ENCODE measurements around the gene TECTA.
"Not testable (repeated sequence)": the region's sequence is repeated elsewhere in the genome, so short reads cannot be mapped to it uniquely, and the experiment has no call there.

TECTA gene

GRCh38 chr11:121177629-121178028 lies 76.6 kb downstream of the TECTA start:
- H3K4me3 ChIP-seq (ENCODE audit: low read depth, low read length), result not testable (repeated sequence)

- H3K4me3 ChIP-seq (ENCODE audit: low read depth, low read length), result no peak overlapping the region
Measured at GRCh38 chr11:121179306-121179705, 78.3 kb downstream of the TECTA start.

GRCh38 chr11:121180183-121180582 lies 79.1 kb downstream of the TECTA start:
- H3K4me3 ChIP-seq (ENCODE audit: low read depth, low read length), result no peak overlapping the region

GRCh38 chr11:121188776-121189175 lies 87.7 kb downstream of the TECTA start:
- H3K4me3 ChIP-seq (ENCODE audit: low read depth, low read length), result no peak overlapping the region

- H3K4me3 ChIP-seq (ENCODE audit: low read depth, low read length), result no peak overlapping the region
Measured at GRCh38 chr11:121191818-121192217, 90.8 kb downstream of the TECTA start.

- no peak overlapping the region for H3K4me3 ChIP-seq (ENCODE audit: low read depth, low read length)
Measured at GRCh38 chr11:121194731-121195596, 93.9 kb downstream of the TECTA start.

GRCh38 chr11:121198491-121198890 lies 97.4 kb downstream of the TECTA start:
- no peak overlapping the region for H3K4me3 ChIP-seq (ENCODE audit: low read depth, low read length)

- no peak overlapping the region for H3K4me3 ChIP-seq (ENCODE audit: low read depth, low read length)
Measured at GRCh38 chr11:121199516-121199915, 98.5 kb downstream of the TECTA start.

- H3K4me3 ChIP-seq (ENCODE audit: low read depth, low read length), result no peak overlapping the region
Measured at GRCh38 chr11:121206810-121207209, 105.8 kb downstream of the TECTA start.

- no peak overlapping the region for H3K4me3 ChIP-seq (ENCODE audit: low read depth, low read length)
Measured at GRCh38 chr11:121207485-121208115, 106.6 kb downstream of the TECTA start.

- no peak overlapping the region for H3K4me3 ChIP-seq (ENCODE audit: low read depth, low read length)
Measured at GRCh38 chr11:121210445-121211080, 109.5 kb downstream of the TECTA start.

GRCh38 chr11:121211626-121212025 lies 110.6 kb downstream of the TECTA start:
- no peak overlapping the region for H3K4me3 ChIP-seq (ENCODE audit: low read depth, low read length)

- no peak overlapping the region for H3K4me3 ChIP-seq (ENCODE audit: low read depth, low read length)
Measured at GRCh38 chr11:121212536-121213361, 111.7 kb downstream of the TECTA start.

GRCh38 chr11:121213362-121213893 lies 112.4 kb downstream of the TECTA start:
- H3K4me3 ChIP-seq (ENCODE audit: low read depth, low read length), result no peak overlapping the region

GRCh38 chr11:121214861-121215260 lies 113.8 kb downstream of the TECTA start:
- no peak overlapping the region for H3K4me3 ChIP-seq (ENCODE audit: low read depth, low read length)

GRCh38 chr11:121221496-121222200 lies 120.6 kb downstream of the TECTA start:
- no peak overlapping the region for H3K4me3 ChIP-seq (ENCODE audit: low read depth, low read length)

- no peak overlapping the region for H3K4me3 ChIP-seq (ENCODE audit: low read depth, low read length)
Measured at GRCh38 chr11:121223161-121223560, 122.1 kb downstream of the TECTA start.

GRCh38 chr11:121225382-121225781 lies 124.3 kb downstream of the TECTA start:
- H3K4me3 ChIP-seq (ENCODE audit: low read depth, low read length), result no peak overlapping the region

GRCh38 chr11:121226415-121227263 lies 125.6 kb downstream of the TECTA start:
- H3K4me3 ChIP-seq (ENCODE audit: low read depth, low read length), result no peak overlapping the region
